OCI-LY3 (cell line): ENCODE results near the gene TM4SF1.

Experiments used
- CTCF ChIP-seq: fragments of 200-600, 300-600 bp; sonication (generic); IDR thresholded peaks from 2 replicates; pipeline ENCODE4 v1.5.1; 2014; ENCODE audit warnings: antibody characterized with exemption, low read length, low read depth
- EZH2phosphoT487 ChIP-seq: fragments of 200-600 bp; shearing (Covaris generic); IDR thresholded peaks from 2 replicates; pipeline ENCODE4 v1.6.1; 2018; ENCODE audit warnings: antibody characterized with exemption, mixed run types, low read depth

GRCh38 chr3:149384911-149385321 is 7.5 kb upstream of the TM4SF1 start:
- no peak for TF ChIP-seq CTCF
- TF ChIP-seq EZH2phosphoT487: no peak
